WTC11 (cell line): Measurements from ENCODE around the gene SH3BP4.

Experiments
- CTCF ChIP-seq: fragments of 200-600 bp; IDR thresholded peaks from 2 replicates; pipeline ENCODE4 v1.8.0; 2022; ENCODE audit warnings: antibody characterized with exemption
- ETV6 ChIP-seq: sonication (generic); formaldehyde crosslinking; IDR thresholded peaks from 2 replicates; pipeline ENCODE4 v1.8.1; 2022; ENCODE audit warnings: mild to moderate bottlenecking, missing genetic modification reagents
- FOXP1 ChIP-seq: sonication (generic); formaldehyde crosslinking; IDR thresholded peaks from 2 replicates; pipeline ENCODE4 v1.8.0; 2022; ENCODE audit warnings: missing genetic modification reagents, mild to moderate bottlenecking, moderate library complexity, borderline replicate concordance
- JUN ChIP-seq: sonication (generic); formaldehyde crosslinking; IDR thresholded peaks from 2 replicates; pipeline ENCODE4 v1.8.0; 2023; ENCODE audit warnings: mild to moderate bottlenecking, missing genetic modification reagents
- MAX ChIP-seq: sonication (generic); formaldehyde crosslinking; IDR thresholded peaks from 2 replicates; pipeline ENCODE4 v1.8.0; 2022; ENCODE audit warnings: mild to moderate bottlenecking, missing genetic modification reagents
- NR2C2 ChIP-seq: sonication (generic); formaldehyde crosslinking; IDR thresholded peaks from 2 replicates; pipeline ENCODE4 v1.8.0; 2022; ENCODE audit warnings: mild to moderate bottlenecking, missing genetic modification reagents
- RELA ChIP-seq: sonication (generic); formaldehyde crosslinking; IDR thresholded peaks from 2 replicates; pipeline ENCODE4 v1.8.1; 2022; ENCODE audit warnings: missing genetic modification reagents, mild to moderate bottlenecking, borderline replicate concordance
- ZNF138 ChIP-seq: sonication (generic); formaldehyde crosslinking; conservative IDR thresholded peaks from 2 replicates; pipeline ENCODE4 v1.8.1; 2022; ENCODE audit warnings: mild to moderate bottlenecking, moderate library complexity, missing genetic modification reagents
- TF ChIP-seq, protein P1 (sequence below): fragments of 250-450 bp; sonication (Bioruptor Pico); IDR thresholded peaks from 2 replicates; pipeline ENCODE4 v1.9.0; 2021; ENCODE audit warnings: mild to moderate bottlenecking
- TF ChIP-seq, protein P2 (sequence below): fragments of 250-450 bp; sonication (Bioruptor Pico); IDR thresholded peaks from 2 replicates; pipeline ENCODE4 v1.9.0; 2021; ENCODE audit warnings: mild to moderate bottlenecking, borderline replicate concordance
- TF ChIP-seq, protein P3 (sequence below): sonication (generic); formaldehyde crosslinking; IDR thresholded peaks from 2 replicates; pipeline ENCODE4 v1.8.1; 2023; ENCODE audit warnings: mild to moderate bottlenecking, missing genetic modification reagents, moderate library complexity
- TF ChIP-seq, protein P4 (sequence below): sonication (generic); formaldehyde crosslinking; conservative IDR thresholded peaks from 2 replicates; pipeline ENCODE4 v1.8.1; 2022; ENCODE audit warnings: mild to moderate bottlenecking, missing genetic modification reagents

DNA sequence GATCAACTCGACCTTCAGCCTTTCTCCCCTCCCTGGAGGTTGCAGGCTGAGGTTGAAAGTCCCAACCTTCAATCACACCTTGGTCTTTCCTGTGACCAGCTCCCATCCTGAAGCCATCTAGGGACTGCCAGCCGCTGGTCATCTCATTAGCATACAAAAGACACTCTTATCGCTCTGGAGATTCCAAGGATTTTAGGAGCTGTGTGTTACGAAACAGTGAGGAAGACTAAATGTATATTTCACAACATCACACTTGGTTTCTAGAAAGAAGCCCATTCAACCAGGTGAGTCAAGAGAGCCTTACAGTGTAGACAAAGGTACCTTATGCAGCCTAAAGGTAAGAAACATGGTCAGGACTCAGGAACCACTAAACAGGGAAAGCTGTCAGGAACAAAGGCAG lies 126.4 kb downstream of the SH3BP4 start:
- TF ChIP-seq ETV6 (CRISPR knock-in tag) (no peak), NR2C2 (no peak), MAX (CRISPR knock-in tag) (no peak), CTCF (no peak), RELA (CRISPR knock-in tag) (no peak), ZNF138 (no peak), FOXP1 (CRISPR knock-in tag) (no peak), JUN (no peak)
- TF ChIP-seq, protein P1, sequence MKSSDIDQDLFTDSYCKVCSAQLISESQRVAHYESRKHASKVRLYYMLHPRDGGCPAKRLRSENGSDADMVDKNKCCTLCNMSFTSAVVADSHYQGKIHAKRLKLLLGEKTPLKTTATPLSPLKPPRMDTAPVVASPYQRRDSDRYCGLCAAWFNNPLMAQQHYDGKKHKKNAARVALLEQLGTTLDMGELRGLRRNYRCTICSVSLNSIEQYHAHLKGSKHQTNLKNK (CRISPR knock-in tag), result no peak
- TF ChIP-seq, protein P2, sequence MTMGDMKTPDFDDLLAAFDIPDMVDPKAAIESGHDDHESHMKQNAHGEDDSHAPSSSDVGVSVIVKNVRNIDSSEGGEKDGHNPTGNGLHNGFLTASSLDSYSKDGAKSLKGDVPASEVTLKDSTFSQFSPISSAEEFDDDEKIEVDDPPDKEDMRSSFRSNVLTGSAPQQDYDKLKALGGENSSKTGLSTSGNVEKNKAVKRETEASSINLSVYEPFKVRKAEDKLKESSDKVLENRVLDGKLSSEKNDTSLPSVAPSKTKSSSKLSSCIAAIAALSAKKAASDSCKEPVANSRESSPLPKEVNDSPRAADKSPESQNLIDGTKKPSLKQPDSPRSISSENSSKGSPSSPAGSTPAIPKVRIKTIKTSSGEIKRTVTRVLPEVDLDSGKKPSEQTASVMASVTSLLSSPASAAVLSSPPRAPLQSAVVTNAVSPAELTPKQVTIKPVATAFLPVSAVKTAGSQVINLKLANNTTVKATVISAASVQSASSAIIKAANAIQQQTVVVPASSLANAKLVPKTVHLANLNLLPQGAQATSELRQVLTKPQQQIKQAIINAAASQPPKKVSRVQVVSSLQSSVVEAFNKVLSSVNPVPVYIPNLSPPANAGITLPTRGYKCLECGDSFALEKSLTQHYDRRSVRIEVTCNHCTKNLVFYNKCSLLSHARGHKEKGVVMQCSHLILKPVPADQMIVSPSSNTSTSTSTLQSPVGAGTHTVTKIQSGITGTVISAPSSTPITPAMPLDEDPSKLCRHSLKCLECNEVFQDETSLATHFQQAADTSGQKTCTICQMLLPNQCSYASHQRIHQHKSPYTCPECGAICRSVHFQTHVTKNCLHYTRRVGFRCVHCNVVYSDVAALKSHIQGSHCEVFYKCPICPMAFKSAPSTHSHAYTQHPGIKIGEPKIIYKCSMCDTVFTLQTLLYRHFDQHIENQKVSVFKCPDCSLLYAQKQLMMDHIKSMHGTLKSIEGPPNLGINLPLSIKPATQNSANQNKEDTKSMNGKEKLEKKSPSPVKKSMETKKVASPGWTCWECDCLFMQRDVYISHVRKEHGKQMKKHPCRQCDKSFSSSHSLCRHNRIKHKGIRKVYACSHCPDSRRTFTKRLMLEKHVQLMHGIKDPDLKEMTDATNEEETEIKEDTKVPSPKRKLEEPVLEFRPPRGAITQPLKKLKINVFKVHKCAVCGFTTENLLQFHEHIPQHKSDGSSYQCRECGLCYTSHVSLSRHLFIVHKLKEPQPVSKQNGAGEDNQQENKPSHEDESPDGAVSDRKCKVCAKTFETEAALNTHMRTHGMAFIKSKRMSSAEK (CRISPR knock-in tag), result no peak
- TF ChIP-seq, protein P3, sequence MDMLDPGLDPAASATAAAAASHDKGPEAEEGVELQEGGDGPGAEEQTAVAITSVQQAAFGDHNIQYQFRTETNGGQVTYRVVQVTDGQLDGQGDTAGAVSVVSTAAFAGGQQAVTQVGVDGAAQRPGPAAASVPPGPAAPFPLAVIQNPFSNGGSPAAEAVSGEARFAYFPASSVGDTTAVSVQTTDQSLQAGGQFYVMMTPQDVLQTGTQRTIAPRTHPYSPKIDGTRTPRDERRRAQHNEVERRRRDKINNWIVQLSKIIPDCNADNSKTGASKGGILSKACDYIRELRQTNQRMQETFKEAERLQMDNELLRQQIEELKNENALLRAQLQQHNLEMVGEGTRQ (CRISPR knock-in tag), result no peak
- TF ChIP-seq, protein P4, sequence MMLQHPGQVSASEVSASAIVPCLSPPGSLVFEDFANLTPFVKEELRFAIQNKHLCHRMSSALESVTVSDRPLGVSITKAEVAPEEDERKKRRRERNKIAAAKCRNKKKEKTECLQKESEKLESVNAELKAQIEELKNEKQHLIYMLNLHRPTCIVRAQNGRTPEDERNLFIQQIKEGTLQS (CRISPR knock-in tag), result no peak
